PC-9 (cell line): Measurements from ENCODE around the gene AK9.

Experiments
- CTCF ChIP-seq: fragments of 200-600 bp; sonication (generic); conservative IDR thresholded peaks from 2 replicates; pipeline ENCODE4 v1.6.1; 2017; ENCODE audit warnings: mixed run types, antibody characterized with exemption, mild to moderate bottlenecking, moderate library complexity
- EZH2 ChIP-seq: fragments of 200-600 bp; sonication (generic); IDR thresholded peaks from 2 replicates; pipeline ENCODE4 v1.8.0; 2017; ENCODE audit warnings: antibody characterized with exemption, low read depth

GRCh38 chr6:109455437-109456110 lies 235.4 kb downstream of the AK9 start, which contains the start of gene MICAL1:
- TF ChIP-seq CTCF (no peak), EZH2 (no peak)
